IPS-NIHi11 (cell line): ENCODE results near the gene MAGI2.
A peak's percentile ranks its signal among the peaks of the same experiment; 100 is the strongest.

Experiments
- DNase-seq: peaks from one replicate; pipeline ENCODE4 v3.0.0; 2012; ENCODE audit warnings: mixed read lengths, low spot score

Gene MAGI2

DNA sequence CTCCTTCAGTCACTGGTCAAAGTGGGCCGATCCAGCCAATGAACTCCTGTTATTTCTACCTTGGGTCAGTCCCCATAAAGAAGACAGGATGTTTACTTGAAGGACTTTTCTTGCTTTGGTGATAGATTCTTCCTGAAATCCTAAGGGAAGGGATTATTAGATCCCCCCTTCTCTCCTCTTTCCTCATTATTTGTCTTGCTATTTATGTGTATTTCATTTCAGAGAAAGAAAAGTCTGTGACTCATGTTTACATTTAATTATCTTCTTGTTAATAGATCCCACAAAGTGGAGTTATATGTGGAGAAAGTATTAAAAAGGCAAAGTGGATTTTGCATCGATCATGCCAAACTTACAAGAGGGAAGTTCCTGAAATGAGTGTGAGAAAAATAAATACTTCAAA lies 1313.4 kb downstream of the MAGI2 start:
- DNase-seq = no peak

DNA sequence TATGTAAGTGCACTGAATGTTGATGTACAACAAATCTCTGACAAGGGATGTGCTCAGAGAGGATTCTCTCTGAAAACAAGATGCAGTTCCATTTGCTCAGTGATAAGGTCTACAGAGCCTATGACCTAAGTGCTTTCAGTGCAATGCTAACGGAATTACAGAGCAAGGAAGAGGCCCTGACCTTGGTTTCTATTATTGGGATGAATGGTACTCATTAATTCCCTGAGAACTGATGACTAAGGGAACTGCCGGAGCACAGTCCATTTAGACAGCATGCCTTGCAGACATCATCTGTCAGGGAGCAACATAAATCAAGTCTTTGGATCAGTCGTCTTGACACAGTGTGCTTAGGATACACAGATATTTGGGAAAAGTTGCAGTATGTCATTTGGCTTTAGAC lies 1314.1 kb downstream of the MAGI2 start:
- no peak for DNase-seq

DNA sequence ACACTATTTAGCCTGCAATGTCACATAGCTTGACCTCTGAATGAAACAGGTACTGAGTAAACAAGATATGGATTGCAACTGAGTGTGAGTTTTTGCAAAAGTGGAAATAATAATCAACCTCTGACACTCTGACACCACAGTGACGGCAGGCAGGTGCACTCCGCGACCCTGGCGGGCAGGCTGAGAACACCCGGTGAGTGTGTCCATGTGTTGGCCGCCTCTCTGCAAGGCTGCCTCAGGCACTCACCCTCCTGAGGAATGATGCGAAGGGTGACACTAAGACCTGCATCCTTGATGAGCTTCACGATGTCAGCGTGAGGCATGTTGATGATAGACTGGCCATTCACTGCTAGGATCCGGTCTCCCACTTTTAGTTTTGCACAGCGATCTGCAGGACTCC lies 1318.7 kb downstream of the MAGI2 start:
- DNase-seq = no peak

DNA sequence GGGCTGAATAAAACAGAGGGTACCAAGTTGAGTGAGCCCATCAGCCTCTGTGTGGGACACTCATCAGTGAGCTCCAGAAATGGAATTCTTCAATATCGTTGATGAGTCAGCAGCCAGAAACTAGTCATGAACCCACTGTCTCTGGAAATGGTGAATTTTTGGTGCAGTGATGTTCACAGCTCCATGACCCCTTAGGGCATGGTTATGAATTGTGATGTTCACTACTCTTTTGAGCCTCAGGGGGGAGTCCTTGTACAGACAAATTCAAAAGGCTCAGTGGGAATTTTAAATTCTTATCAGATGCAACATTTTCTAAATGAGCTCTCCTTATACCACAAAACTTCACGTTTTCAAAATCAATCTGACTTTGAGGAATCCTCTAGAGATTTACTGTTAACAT lies 1319.2 kb downstream of the MAGI2 start:
- DNase-seq = peak; percentile 48

DNA sequence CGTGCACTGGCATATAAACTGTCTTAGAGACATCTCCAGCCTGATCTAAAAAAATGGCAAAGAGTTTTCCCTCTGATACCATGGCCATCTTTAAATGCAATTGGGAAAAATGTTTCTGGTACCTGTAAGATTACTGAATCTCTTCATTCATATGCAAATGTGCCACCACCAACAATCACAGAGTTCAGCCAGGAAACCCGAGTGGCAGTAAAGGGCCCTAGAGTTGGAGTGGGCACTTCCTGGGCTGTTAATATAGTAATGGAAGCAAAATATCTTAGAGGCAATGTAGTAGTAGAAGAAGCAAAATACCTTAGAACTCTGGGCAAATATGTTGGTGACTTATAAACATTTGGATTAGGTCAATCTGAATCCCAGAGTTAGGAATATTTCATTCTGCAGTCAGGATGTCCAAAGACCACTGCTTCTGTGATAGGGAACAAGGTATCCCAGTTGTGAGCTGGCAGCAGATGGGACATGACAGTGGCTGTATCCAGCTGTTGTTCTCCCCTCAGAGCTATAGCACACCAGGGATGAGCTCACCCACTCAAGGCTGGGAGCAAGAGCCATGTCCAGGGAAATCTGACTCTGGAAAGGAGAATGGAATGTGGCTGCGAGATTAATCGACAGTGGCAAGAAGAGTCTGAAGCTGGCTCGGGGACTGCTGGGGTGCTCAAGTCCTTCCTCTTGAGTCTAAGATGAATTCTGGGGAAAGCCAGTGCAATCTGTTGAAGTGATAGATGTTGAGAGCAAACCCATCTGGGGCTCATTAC lies 1322.8 kb downstream of the MAGI2 start:
- no peak for DNase-seq

DNA sequence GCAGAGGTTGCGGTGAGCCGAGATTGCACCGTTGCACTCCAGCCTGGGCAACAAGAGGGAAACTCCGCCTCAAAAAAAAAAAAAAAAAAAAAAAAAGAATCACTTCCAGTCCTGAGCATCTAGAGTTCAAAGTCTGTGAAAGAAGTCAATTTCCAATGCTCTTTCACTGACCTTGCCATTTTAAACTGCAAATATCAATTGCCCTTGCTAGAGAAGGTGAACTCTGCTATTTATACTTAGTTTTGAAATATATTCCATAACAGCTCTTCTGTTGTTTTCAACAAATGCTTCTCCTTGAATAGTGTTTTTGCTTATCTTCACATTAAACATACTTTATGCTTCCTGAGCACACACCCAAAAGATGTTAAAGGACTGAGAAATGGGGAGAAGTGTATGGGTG lies 1323.6 kb downstream of the MAGI2 start:
- no peak for DNase-seq

DNA sequence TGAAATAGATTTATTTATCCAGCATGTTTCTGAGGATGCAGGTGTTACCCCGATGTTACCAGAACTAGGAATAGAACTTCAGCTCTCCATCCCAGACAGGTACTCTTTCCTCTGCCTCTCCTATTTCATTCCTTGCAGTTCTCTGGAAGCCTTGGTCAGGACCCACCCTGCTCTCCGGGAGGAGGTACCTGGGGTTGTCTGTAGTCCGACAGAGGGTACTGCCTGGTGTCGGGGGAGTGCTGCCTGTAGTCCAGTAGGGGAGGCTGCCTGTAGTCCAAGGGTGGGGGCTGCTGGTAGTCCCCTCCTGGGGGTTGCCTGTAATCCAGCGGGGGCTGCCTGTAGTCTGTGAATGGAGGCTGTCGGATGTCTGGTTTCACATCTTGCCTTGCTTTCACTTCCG lies 1326.5 kb downstream of the MAGI2 start:
- DNase-seq = peak; percentile 34

DNA sequence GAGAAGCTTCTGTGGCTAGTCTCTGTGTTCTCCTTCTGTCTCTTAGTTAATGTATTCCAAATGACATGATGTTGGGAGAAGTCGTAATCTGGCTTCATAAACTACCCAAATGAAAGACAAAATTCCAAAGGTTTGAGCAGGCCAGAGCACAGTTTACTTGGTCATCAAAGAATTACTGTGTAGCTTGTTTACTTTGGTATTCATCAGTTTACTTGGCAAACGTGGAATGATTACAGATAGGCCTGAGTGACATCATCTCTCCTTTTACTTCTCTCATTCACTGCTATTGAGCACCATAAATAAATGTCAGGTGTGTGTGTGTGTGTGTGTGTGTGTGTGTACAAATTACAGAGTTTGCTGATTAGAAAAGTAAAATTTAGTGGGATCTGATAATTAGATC lies 1327.6 kb downstream of the MAGI2 start:
- no peak for DNase-seq

DNA sequence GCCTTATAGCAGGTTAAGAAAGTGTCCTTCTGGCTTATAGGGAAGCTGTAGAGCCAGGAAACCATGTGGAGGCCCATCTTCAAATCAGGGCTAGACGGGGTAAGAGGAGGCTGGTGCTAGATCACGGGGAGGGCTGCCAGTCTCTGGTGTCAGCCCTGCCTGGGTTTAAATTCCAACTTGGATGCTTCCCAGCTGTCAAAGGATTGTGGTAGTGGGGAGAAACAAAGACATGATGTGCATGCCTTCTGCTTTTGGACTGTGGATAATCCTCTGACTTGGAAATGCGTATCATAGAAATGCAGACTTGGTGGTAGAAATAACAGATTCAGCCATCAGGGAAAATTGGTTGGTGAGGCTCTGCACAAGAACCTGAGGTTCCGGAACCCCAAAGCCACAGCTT lies 1329.3 kb downstream of the MAGI2 start:
- no peak for DNase-seq

DNA sequence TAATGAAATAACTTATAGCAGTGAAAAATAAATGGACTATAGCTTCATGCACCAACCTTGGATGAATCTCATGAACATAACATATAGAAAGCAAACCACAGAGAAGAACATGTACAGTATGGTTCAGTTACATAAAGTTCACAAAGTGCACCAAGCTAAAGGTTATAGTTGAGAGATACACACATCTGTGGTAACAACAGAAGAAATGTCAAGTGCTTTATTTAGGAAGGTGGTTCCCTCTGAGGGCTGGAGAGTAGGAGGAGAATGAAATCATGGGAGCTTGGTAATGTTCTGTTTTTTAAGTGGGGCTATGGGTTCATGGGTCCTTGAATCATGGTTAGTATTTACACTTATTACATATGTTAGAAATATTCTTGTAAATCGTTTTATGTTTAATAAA lies 1331.6 kb downstream of the MAGI2 start:
- no peak for DNase-seq

DNA sequence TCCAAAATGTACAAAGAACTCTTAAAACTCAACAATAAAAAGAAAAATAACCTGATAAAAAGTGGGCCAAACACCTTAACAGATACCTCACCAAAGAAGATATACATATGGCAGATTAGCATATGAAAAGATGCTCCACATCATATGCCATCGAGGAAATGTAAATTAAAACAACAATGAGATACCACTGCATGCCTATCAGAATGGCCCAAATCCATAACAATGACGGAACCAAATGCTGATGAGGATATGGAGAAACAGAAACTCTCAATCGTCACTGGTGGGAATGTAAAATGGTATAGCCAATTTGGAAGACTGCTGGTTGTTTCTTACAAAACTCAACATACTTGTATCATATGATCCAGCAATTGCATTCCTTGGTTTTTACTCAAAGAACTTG lies 1335.0 kb downstream of the MAGI2 start:
- no peak for DNase-seq

DNA sequence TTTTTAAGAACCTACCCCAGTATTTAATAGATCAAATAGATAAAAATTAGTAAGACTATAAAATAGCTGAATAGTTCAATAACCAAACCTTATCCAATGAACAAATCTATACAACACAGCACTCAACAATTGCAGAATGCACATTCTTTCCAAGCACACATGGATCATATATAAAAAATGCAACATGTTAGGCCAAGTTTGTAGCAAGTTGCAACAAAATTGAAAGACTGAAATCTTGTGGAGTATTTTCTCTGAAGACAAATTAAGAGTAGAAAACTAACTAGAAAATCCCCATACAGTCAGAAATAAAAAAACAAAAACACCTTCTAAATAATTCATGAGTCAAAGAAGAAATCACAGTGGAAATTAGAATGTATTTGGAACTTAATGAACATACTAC lies 1337.6 kb downstream of the MAGI2 start:
- no peak for DNase-seq

DNA sequence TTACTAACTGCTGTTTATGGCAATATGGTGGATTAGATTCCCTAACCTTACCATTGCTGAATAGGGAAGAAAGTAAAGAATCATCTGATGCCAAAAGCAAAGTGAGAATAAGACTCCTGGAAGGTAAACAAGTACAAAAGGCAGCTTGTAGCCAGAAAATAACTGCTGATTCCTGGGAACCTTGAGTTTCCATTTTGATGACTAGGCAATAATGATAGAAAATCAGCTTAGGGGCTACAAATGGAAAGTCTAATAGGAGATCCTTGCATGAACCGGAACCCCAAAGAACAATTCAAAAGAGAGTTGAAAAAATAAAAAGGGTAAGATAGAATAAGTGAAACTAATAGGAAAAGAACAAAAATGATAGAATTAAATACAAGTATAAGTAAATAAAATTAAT lies 1338.5 kb downstream of the MAGI2 start:
- DNase-seq = no peak

DNA sequence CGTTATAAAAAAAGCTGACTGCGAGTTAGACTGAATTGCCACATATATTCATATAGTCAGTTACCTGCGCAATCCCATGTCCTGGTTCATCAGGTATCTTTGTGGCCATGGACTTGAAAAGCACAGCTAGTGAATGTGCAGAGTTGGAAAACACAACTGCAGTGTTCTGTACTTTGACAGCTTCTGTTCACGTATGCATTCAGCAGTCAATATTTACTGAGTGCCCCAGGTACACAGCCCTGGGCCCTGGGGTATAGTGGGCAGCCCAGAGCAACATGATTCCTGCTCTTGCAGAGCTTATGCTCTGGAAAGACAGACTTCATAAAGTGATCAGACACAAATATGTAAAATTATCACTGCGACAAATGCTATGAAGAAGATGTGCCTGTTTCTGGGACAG lies 1341.0 kb downstream of the MAGI2 start:
- DNase-seq = no peak

DNA sequence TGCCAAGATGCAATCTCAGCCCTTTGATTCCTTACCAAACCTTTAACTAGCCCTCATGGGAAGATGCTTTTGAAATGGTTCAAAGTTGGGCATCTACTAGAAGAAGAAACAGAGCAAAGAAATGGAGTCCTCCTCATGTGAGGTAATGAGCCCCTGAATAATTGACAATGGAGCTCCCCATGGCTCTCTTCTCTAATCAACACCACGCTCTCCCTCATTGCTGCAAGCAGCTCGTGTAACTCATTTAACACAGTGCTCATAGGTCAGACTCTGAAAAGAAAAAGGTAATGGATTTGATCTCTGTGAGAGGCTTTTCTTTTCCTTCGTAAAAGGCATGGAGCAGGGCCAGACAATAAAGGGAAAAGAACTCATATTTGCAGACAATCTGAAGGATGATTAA lies 1342.1 kb downstream of the MAGI2 start:
- DNase-seq = no peak

DNA sequence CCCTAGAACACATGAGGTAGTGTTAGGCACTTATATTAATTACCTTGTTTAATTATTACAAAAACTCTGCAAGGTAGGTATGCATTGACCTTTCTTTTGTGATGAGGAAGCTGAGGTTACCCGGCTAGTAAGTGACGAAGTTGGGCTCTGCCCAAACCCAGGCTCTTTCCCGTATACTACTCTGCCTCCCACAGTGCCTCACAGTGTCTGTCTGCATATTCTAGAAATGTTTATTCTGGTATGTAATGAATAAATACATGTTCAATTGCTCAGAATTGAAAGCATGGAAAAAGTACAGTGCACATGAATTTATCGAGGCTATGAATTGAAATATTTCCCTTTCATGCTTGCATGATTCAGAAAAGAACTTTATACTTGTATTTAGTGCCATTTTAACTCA lies 1350.0 kb downstream of the MAGI2 start:
- no peak for DNase-seq

DNA sequence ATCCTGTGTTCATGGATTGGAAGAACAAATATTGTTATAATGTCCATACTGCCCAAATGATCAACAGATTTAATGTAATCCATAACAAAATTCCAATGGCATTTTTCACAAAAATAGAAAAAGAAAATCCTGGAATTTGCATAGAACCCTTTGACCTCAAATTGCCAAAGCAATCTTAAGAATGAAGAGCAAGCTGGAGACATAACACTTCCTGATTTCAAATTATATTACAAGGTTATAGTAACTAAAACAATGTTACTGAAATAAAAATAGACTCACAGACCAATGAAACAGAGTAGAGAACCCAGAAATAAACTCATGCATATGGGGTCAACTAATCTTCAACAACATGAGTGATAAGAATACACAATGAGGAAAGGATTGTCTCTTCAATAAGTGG lies 1352.4 kb downstream of the MAGI2 start:
- DNase-seq = no peak

DNA sequence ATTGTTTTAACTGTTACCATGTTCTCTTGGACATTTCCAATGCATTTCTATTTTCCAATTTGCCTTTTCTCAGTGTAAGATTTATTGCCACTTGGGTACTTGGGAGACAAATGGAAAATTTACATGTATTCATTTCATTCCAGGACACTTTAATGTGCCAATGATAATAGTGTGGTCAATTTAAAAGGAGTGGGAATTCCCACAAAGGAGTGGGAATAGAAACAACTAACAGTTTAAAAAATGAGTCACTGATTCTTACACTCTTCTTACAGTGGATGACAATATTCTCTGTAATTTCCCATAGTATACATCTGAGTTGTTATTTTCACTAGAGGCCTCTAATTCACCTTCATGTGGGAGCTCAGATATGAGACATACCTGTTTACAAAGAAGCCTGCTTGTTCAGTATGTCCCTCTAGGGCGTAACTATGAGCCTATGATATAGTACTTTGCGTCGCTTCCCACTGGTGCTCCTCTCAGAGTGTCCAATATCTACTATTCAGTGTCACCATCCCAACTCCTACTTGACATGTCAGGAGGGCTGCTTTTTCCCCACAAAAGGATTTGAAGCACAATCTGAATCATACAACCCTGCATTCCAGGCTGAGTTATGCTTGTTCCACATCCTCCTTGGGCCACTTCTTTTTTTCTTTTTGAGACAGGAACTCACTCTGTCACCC lies 1353.6 kb downstream of the MAGI2 start:
- no peak for DNase-seq

DNA sequence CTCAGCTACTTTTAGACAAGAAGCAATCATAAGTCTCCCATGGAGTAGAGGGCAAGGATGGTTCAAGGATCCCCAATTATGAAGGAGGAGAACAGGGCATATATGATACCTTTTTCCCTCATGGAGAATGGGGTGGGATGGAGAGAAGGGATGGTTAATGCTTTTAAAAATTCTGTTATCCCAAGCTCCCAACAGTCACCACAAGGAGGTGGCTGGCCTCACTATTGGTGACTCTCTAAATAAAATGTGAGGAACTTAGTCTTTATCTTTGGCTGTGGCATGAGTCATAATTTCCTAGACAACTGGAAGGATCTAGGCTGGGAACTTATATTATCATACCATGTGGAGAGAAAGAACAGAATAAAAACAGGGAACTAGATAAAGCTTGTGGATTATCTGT lies 1357.9 kb downstream of the MAGI2 start:
- no peak for DNase-seq

DNA sequence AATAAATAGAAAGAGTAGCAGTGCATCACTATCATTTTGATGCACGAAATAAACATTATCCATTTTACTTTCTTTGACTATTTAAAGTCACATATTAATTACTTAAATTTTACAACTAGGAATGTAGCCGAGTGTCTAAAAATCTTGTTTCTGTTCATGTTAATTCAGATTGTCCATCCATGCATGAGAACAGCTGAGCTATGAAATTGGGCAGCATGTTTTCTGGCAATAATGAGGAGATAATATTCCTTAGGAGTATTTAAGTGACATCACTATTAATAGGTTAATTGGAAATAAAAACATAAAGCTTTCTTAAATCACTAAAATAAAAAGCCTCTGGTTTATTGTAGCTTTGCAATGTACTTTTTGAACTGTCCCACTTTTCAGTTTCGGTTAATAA lies 1361.1 kb downstream of the MAGI2 start:
- DNase-seq = no peak

DNA sequence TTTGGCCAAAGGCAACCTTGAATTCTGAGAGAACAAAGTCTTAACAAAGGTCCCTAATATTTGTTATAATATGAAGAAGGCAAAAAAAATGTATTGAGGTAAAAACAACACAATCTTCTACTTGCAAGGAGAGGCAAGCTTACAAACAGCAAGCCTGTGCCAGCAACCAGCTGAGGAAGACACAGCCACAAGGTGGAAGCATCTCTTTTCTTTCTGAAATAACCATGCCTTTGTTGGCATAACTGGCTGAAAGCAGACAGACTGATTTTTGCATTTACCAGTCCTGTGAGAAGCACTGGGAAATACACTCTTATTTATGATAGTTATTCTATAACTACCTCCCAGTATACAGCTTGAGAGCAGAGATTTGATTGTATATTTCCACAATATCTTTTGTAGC lies 1362.9 kb downstream of the MAGI2 start:
- DNase-seq = no peak

DNA sequence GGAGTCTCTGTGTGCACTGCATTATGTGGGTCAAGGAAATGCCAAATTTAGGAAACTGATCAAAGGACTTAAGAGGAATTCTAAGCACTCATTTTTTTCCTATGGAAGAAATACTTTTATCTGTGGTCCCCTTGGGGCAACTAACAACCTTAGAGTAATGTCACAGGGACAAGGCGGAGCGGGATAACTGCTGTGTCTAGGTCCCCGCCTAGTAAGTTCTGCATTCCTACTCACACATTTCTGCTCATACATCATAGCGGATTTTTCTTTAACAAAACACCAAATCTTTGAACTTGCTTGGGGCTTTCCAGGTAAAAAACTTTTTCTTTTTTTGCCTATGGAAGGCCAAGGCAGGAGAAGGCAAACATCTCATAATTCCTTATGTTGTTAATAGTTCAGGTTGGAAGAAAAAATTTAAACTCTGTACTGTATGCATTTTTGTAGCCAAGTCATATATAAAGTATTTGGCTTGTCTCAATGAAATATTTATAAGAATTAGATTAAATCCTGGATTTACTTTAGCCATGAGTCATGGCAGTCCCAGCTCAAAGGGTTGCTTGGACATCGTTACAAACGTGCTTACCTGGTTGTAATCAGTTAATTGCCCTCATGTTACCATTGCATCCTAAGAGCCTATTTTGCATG lies 1369.9 kb downstream of the MAGI2 start:
- DNase-seq = no peak

DNA sequence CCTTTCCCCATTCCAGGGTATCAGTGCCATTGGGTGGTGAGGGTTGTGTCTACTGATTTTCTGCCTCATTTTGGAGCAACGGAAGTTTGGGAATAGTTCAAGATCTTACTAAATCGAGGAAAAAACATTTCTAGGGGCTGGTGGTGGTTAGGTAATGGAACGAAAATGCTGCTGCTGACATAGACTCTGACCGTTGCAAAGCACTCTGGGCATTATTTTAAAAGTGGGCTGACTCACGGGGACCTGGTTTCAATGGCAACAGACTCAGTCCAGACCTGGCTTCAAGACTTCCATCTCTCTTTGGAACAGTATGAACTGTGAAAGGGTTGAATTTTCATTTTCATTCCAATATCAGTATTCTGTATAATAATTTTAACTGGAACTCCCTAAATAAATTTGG lies 1370.9 kb downstream of the MAGI2 start:
- DNase-seq = no peak

DNA sequence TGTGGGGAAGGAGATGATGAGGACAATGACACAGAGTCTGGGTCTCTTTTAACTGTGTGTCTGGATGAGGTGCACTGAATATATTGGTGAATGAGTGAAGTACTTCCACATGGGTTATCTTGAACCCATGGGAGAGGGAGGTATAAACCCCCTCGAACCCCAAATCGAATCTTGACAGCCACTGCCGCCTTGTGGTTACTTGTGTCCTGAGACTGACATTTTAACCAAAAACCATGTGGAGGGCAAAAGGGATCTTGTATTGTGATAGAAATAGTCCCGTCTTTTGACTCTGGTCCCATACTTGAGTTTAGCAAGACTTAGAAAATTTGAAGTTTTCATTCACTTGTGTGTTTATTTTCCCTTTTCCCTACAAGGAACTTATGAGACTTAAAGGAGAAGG lies 1371.6 kb downstream of the MAGI2 start:
- DNase-seq = no peak
